HEK293 (cell line): ENCODE results near the gene TRIM2.
A peak's percentile ranks its signal among the peaks of the same experiment; 100 is the strongest.

Experiments
- CTCF ChIA-PET: fragments of 350-600 bp; formaldehyde crosslinking; extraction: SDS; loops from one replicate; lab custom pipeline; 2021; ENCODE audit warnings: antibody characterized with exemption; lab: Yijun Ruan, JAX
- POLR2A ChIA-PET: fragments of 300-600 bp; formaldehyde crosslinking; extraction: SDS; loops from one replicate; lab custom pipeline; 2020; ENCODE audit warnings: antibody characterized with exemption, inconsistent platforms; lab: Yijun Ruan, JAX
- H3K27ac ChIP-seq: fragments of 200-500 bp; sonication (Bioruptor generic); 2 replicates; pipeline ENCODE4 v1.5.1; 2014; ENCODE audit warnings: low read depth, low read length, control low read depth, inconsistent platforms; ENCODE audit errors: extremely low read depth
- H3K36me3 ChIP-seq, 2 experiments: fragments of 200-500 bp in 1 of 2; sonication (Bioruptor generic) in 1 of 2; 1 replicate in 1 of 2; 2 replicates in 1 of 2; pipeline ENCODE4 v1.5.1; 2014 to 2017; ENCODE audit warnings: inconsistent platforms in 2 of 2, low read length in 2 of 2; ENCODE audit not compliant: control insufficient read depth in 2 of 2, insufficient read depth in 1 of 2
- H3K4me1 ChIP-seq: fragments of 200-500 bp; sonication (Bioruptor generic); 2 replicates; pipeline ENCODE4 v1.5.1; 2014; ENCODE audit warnings: mild to moderate bottlenecking, low read length, inconsistent platforms; ENCODE audit not compliant: control insufficient read depth, insufficient read depth
- H3K4me3 ChIP-seq: 2 replicates; pipeline ENCODE4 v1.5.1; 2011; ENCODE audit warnings: low read depth, mild to moderate bottlenecking, control low read depth, low read length, moderate library complexity
- H3K9me3 ChIP-seq: fragments of 200-500 bp; sonication (Bioruptor generic); 2 replicates; pipeline ENCODE4 v1.5.1; 2014; ENCODE audit warnings: low read depth, low read length, inconsistent platforms; ENCODE audit not compliant: control insufficient read depth, insufficient read depth
- GLIS2 ChIP-seq: fragments of 450-650 bp; formaldehyde crosslinking; IDR thresholded peaks from 2 replicates; pipeline ENCODE4 v1.5.1; 2016; ENCODE audit warnings: missing biosample characterization, missing genetic modification characterization
- PBX3 ChIP-seq: sonication (generic); formaldehyde crosslinking; IDR thresholded peaks from 2 replicates; pipeline ENCODE4 v1.8.1; 2022; ENCODE audit warnings: mild to moderate bottlenecking, moderate library complexity, missing genetic modification reagents
- SCRT2 ChIP-seq: fragments of 450-650 bp; formaldehyde crosslinking; IDR thresholded peaks from 2 replicates; pipeline ENCODE4 v1.5.1; 2016; ENCODE audit warnings: missing biosample characterization, missing genetic modification characterization
- TRIM28 ChIP-seq: IDR thresholded peaks from 2 replicates; pipeline ENCODE4 v1.6.1; 2011; ENCODE audit warnings: low read length, control low read depth, borderline replicate concordance
- WT1 ChIP-seq: fragments of 450-650 bp; formaldehyde crosslinking; IDR thresholded peaks from 2 replicates; pipeline ENCODE4 v1.5.1; 2016; ENCODE audit warnings: missing biosample characterization, missing genetic modification characterization
- ZBTB44 ChIP-seq: fragments of 450-650 bp; IDR thresholded peaks from 2 replicates; pipeline ENCODE4 v1.5.1; 2018; ENCODE audit warnings: missing biosample characterization, mild to moderate bottlenecking, missing genetic modification characterization
- ZNF114 ChIP-seq: fragments of 450-650 bp; formaldehyde crosslinking; IDR thresholded peaks from 2 replicates; pipeline ENCODE4 v1.5.0; 2017; ENCODE audit warnings: missing biosample characterization, missing genetic modification characterization
- ZNF19 ChIP-seq: fragments of 450-650 bp; formaldehyde crosslinking; IDR thresholded peaks from 2 replicates; pipeline ENCODE4; 2016; ENCODE audit warnings: missing biosample characterization, missing genetic modification characterization, low read depth
- ZNF362 ChIP-seq: fragments of 450-650 bp; formaldehyde crosslinking; IDR thresholded peaks from 2 replicates; pipeline ENCODE4 v1.5.1; 2016; ENCODE audit warnings: missing biosample characterization, missing genetic modification characterization
- ZNF391 ChIP-seq: fragments of 450-650 bp; formaldehyde crosslinking; IDR thresholded peaks from 2 replicates; pipeline ENCODE4 v1.5.1; 2016; ENCODE audit warnings: low read depth, missing biosample characterization, missing genetic modification characterization, borderline replicate concordance
- ZNF426 ChIP-seq: fragments of 450-650 bp; formaldehyde crosslinking; IDR thresholded peaks from 2 replicates; pipeline ENCODE4 v1.5.1; 2017; ENCODE audit warnings: missing biosample characterization, missing genetic modification characterization, mild to moderate bottlenecking, inconsistent platforms, moderate library complexity
- ZNF473 ChIP-seq: fragments of 450-650 bp; formaldehyde crosslinking; IDR thresholded peaks from 2 replicates; pipeline ENCODE4 v1.5.1; 2017; ENCODE audit warnings: missing biosample characterization, missing genetic modification characterization
- ZNF48 ChIP-seq: fragments of 450-650 bp; formaldehyde crosslinking; IDR thresholded peaks from 2 replicates; pipeline ENCODE4 v1.5.1; 2016; ENCODE audit warnings: missing biosample characterization, missing genetic modification characterization
- ZNF585B ChIP-seq: fragments of 450-650 bp; formaldehyde crosslinking; IDR thresholded peaks from 2 replicates; pipeline ENCODE4 v1.5.1; 2016; ENCODE audit warnings: missing biosample characterization, missing genetic modification characterization
- ZNF664 ChIP-seq: fragments of 450-650 bp; formaldehyde crosslinking; IDR thresholded peaks from 2 replicates; pipeline ENCODE4 v1.5.1; 2016; ENCODE audit warnings: missing biosample characterization, missing genetic modification characterization
- ZNF670 ChIP-seq: fragments of 450-650 bp; formaldehyde crosslinking; IDR thresholded peaks from 2 replicates; pipeline ENCODE4 v1.5.1; 2016; ENCODE audit warnings: missing biosample characterization, missing genetic modification characterization, low read depth
- ZNF677 ChIP-seq: fragments of 450-650 bp; IDR thresholded peaks from 2 replicates; pipeline ENCODE4 v1.5.0; 2018; ENCODE audit warnings: missing biosample characterization, mild to moderate bottlenecking, missing genetic modification characterization, moderate library complexity
- ZNF777 ChIP-seq: fragments of 450-650 bp; formaldehyde crosslinking; IDR thresholded peaks from 2 replicates; pipeline ENCODE4 v1.5.1; 2017; ENCODE audit warnings: missing biosample characterization, missing genetic modification characterization, borderline replicate concordance
- ZSCAN4 ChIP-seq: fragments of 450-650 bp; formaldehyde crosslinking; IDR thresholded peaks from 2 replicates; pipeline ENCODE4 v1.5.1; 2017; ENCODE audit warnings: missing biosample characterization, missing genetic modification characterization

The TRIM2 gene

GRCh38 chr4:153327247-153327646 is 123.0 kb downstream of the TRIM2 start:
- Histone ChIP-seq H3K4me1 (no peaks in the 10 kb centered on the region), H3K36me3 (peaks cover 8 to 26% of the 10 kb centered on the region in 2 experiments; a peak in 2 of 3 replicates), H3K4me3 (no peak overlapping the region), H3K27ac (no peak overlapping the region), H3K9me3 (no peaks in the 10 kb centered on the region)
- ChIA-PET CTCF (interaction anchor here (2.1 kb wide), 1 partner anchor 17 kb away, joined by 7 read pairs; the partner anchor contains the start of gene MND1), POLR2A (no interaction called here)
- TF ChIP-seq SCRT2 (tag by site-specific recombination) (peak; percentile 39; the same call in 1 of the 2 replicates), ZNF677 (tag by site-specific recombination) (no peak), ZNF19 (tag by site-specific recombination) (no peak), GLIS2 (tag by site-specific recombination) (no peak), ZNF585B (tag by site-specific recombination) (no peak), ZNF777 (tag by site-specific recombination) (no peak), TRIM28 (no peak), ZNF670 (tag by site-specific recombination) (no peak)

GRCh38 chr4:153332936-153333335 is 128.7 kb downstream of the TRIM2 start:
- no peak overlapping the region for H3K27ac ChIP-seq
- no peaks in the 10 kb centered on the region for H3K9me3 ChIP-seq
- ChIA-PET CTCF (no interaction called here), POLR2A (no interaction called here)
- H3K4me3 ChIP-seq: no peak overlapping the region
- peaks cover 8 to 23% of the 10 kb centered on the region in 2 experiments; a peak in 2 of 3 replicates for H3K36me3 ChIP-seq
- TF ChIP-seq ZNF426 (no peak), ZSCAN4 (no peak), WT1 (no peak), ZNF391 (tag by site-specific recombination) (no peak), ZNF473 (tag by site-specific recombination) (no peak), ZNF362 (tag by site-specific recombination) (no peak), ZBTB44 (tag by site-specific recombination) (no peak), ZNF114 (tag by site-specific recombination) (no peak), PBX3 (CRISPR knock-in tag) (no peak), ZNF48 (tag by site-specific recombination) (no peak), ZNF664 (tag by site-specific recombination) (no peak)
- TF ChIP-seq, all 188 proteins: peak for 0
- no peaks in the 10 kb centered on the region for H3K4me1 ChIP-seq
